Natural killer cell treated with Interleukin-12 subunit alpha and Interleukin-12 subunit beta and Interleukin-15 and Interleukin-18, amount 100 ng/mL, for 72 hours (primary cell): ENCODE measurements around the gene FBXO42. TPM values are rescaled to one million over a fixed set of nuclear protein-coding genes. Genes with fewer than 3 reads are reported as not detected.
"Not testable (repeated sequence)": the region's sequence is repeated elsewhere in the genome, so short reads cannot be mapped to it uniquely, and the experiment has no call there.

Source experiments
- ATAC-seq, 2 donors: fragments of 150-1000 bp; cut with Tn5 transposase in 1 of 2; sonication (Bioruptor Pico), chemical (Tn5 transposase) in 1 of 2; 2 replicates each; pipeline ENCODE4 v1.10.0; 2021
- DNase-seq: peaks from one replicate; pipeline ENCODE4 v3.0.0; 2022; ENCODE audit warnings: low spot score
- H3K27ac Mint-ChIP-seq, 2 donors: 1 replicate in 1 of 2; 2 replicates in 1 of 2; pipeline ENCODE4 v1.8.0; 2022; ENCODE audit warnings: mixed read lengths in 2 of 2, mild to moderate bottlenecking in 1 of 2, moderate library complexity in 1 of 2
- H3K27me3 Mint-ChIP-seq, 2 donors: 1 replicate in 1 of 2; 2 replicates in 1 of 2; pipeline ENCODE4 v1.8.0; 2022; ENCODE audit warnings: mixed read lengths in 2 of 2
- H3K36me3 Mint-ChIP-seq: one replicate; pipeline ENCODE4 v1.8.0; 2022; ENCODE audit warnings: mixed read lengths
- H3K4me1 Mint-ChIP-seq, 2 donors: 1 replicate in 1 of 2; 2 replicates in 1 of 2; pipeline ENCODE4 v1.8.0; 2022; ENCODE audit warnings: low read depth in 2 of 2, mixed read lengths in 2 of 2, mild to moderate bottlenecking in 1 of 2
- H3K4me3 Mint-ChIP-seq: one replicate; pipeline ENCODE4 v1.8.0; 2022; ENCODE audit warnings: mixed read lengths
- H3K9me3 Mint-ChIP-seq: 2 replicates; pipeline ENCODE4 v1.8.0; 2022; ENCODE audit warnings: mixed read lengths
- total RNA-seq, 2 donors: library from RNA; stranded (reverse); gene quantifications; one replicate each; pipeline ENCODE4 v1.2.3, GENCODE V29; 2022

The FBXO42 gene
- total RNA-seq, 2 donors from 2014 or later, result 27.9 to 34.9 TPM

DNA sequence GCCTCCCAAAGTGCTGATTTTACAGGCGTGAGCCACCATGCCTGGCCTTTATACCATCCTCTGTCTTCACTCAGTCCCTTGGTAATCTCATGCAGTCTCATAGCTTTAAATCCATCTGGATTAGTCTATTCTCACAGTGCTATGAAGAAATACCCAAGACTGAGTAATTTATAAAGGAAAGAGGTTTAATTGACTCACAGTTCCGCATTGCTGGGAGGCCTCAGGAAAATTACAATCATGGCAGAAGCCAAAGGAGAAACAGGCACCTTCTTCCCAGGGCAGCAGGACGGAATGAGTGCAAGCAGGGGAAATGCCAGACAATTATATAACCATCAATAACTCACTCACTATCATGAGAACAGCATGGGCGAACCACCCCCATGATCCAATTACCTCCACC is 66.2 kb downstream of the FBXO42 start:
- no peak for DNase-seq
- no peak overlapping the region for H3K27ac Mint-ChIP-seq

DNA sequence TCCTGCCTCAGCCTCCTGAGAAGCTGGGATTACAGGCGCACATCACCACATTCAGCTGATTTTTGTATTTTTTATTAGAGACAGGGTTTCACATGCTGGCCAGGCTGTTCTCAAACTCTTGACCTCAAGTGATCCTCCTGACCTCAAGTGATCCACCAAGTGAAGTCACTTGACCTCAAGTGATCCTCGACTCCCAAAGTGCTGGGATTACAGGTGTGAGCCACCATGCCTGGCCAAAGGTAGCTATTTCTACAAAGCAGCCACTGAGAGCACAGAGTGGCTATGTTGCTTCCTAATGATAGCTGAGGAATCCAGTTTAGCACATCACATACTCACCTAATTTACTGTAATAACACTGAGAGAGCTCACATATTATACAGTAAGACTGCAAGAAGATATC is 70.5 kb downstream of the FBXO42 start:
- DNase-seq (no peak), ATAC-seq (no peak)
- Mint-ChIP-seq H3K9me3 (no peaks in the 10 kb centered on the region), H3K4me3 (no peak overlapping the region), H3K27me3 (no peaks in the 10 kb centered on the region), H3K4me1 (peaks cover 3 to 6% of the 10 kb centered on the region in 2 donors), H3K36me3 (no peaks in the 10 kb centered on the region), H3K27ac (no peak overlapping the region)

More for the DNA sequence above, 66.2 kb downstream of the FBXO42 start:
- Mint-ChIP-seq H3K4me3 (no peak overlapping the region), H3K9me3 (no peaks in the 10 kb centered on the region), H3K4me1 (peaks cover 5 to 9% of the 10 kb centered on the region in 2 donors), H3K36me3 (no peaks in the 10 kb centered on the region), H3K27me3 (no peaks in the 10 kb centered on the region)
- no peak for ATAC-seq

GRCh38 chr1:16279186-16279585 is 73.1 kb downstream of the FBXO42 start:
- ATAC-seq (no peak), DNase-seq (no peak)
- peaks cover under 1 to 13% of the 10 kb centered on the region in 2 donors for H3K4me1 Mint-ChIP-seq
- no peaks in the 10 kb centered on the region for H3K9me3 Mint-ChIP-seq
- no peak overlapping the region for H3K4me3 Mint-ChIP-seq
- no peaks in the 10 kb centered on the region for H3K27me3 Mint-ChIP-seq
- H3K27ac Mint-ChIP-seq, result no peak overlapping the region
- no peaks in the 10 kb centered on the region for H3K36me3 Mint-ChIP-seq

DNA sequence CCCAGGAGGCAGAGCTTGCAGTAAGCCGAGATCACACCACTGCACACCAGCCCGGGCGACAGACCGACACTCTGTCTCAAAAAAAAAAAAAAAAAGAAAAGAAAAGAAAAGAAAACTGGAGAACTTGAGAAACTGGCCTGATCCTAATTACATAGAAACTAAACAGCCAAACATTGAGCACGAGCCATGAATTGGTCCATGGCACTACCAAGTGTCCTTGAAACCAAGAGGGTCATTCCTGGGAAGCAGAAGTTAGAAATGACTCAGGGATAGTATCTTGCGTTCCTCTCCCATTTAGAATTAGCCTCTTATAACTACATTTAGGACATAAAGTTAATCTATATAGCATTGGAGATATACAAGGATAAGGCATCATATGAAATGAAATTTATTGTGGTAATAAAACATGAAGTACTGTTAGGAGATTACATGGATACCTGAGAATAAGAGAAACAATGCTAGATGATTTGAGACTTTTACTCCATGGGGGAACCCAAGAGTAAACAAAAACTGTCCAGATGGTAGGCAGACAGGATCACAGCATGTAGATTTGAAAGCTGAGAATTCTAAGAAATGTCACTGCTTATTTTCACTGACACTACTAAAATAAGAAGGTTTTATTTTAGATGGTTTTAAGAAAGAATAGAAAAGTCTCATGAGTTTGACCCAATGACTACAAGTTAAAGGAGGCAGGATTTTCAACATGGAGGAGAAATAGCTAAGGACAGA is 75.8 kb downstream of the FBXO42 start:
- H3K4me3 Mint-ChIP-seq, result no peak overlapping the region
- DNase-seq, result no peak
- H3K36me3 Mint-ChIP-seq, result no peaks in the 10 kb centered on the region
- H3K9me3 Mint-ChIP-seq, result no peaks in the 10 kb centered on the region
- H3K4me1 Mint-ChIP-seq, result peaks cover 2 to 14% of the 10 kb centered on the region in 2 donors
- ATAC-seq, result no peak
- H3K27ac Mint-ChIP-seq, result no peak overlapping the region
- H3K27me3 Mint-ChIP-seq, result no peaks in the 10 kb centered on the region

- Mint-ChIP-seq H3K4me3 (no peak overlapping the region), H3K9me3 (no peaks in the 10 kb centered on the region), H3K27ac (no peak overlapping the region), H3K36me3 (no peaks in the 10 kb centered on the region), H3K27me3 (no peaks in the 10 kb centered on the region), H3K4me1 (peaks cover 8 to 19% of the 10 kb centered on the region in 2 donors)
- no peak for DNase-seq
- no peak for ATAC-seq
These were observed 76.7 kb downstream of the FBXO42 start for GRCh38 chr1:16275591-16275990.

GRCh38 chr1:16267690-16268180 is 84.5 kb downstream of the FBXO42 start:
- Mint-ChIP-seq H3K4me3 (no peak overlapping the region), H3K9me3 (no peaks in the 10 kb centered on the region), H3K36me3 (no peaks in the 10 kb centered on the region), H3K27ac (peak overlapping the region in 1 of 2 donors; percentile 9), H3K4me1 (peaks cover 21 to 31% of the 10 kb centered on the region in 2 donors), H3K27me3 (no peaks in the 10 kb centered on the region)
- ATAC-seq (no peak), DNase-seq (no peak)

DNA sequence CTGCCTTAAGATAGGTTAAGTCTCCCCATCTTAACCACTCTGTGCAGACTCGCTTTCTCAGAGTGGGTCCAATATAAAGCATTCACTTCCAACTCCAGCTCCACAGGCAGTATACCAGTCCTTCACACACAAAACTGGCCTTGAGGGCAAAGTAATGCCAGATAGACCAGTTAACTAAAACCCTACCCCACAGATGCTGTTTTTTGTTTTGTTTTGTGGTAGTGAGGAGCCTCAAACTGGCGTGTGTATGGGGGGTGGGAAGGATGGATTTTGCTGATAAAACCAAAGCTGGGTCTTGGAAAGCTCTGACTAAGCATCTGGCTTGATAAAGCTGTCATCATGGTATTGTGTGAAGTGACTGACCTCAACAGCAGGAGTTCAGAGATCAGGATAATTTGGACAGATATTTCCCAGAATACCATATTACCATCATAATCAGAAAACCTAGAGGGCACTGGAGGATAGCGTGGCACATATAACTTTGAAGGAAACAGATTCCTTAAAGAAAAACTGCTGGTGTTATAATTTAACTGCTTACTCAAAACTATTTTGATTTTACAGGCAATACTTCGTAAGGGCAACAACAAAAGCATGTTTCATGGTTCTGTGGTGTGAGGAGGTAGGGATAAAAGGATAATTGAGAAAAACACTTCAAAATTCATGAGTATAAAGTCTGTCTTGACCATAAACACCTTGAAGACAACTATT is 85.7 kb downstream of the FBXO42 start:
- ATAC-seq, result no peak
- Mint-ChIP-seq H3K36me3 (no peaks in the 10 kb centered on the region), H3K27ac (no peak overlapping the region), H3K27me3 (no peaks in the 10 kb centered on the region), H3K9me3 (no peaks in the 10 kb centered on the region), H3K4me3 (no peak overlapping the region), H3K4me1 (peaks cover 20 to 29% of the 10 kb centered on the region in 2 donors)
- DNase-seq, result no peak

DNA sequence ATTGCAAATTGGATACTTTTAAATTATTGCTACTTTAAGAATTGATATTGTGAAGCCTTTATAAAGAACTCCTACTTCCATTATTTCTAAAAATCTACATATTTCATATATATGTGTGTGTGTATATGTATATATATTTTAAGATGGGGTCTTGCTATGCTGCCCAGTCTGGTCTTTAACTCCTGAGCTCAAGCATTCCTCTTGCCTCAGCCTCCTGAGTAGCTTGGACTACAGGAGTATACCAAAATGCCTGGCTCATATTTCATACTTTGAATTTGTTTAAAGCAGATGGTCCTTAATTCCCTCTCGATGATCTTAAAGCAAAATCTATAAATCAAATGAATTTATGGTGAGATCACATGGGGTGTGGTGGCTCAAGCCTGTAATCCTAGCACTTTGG is 90.2 kb downstream of the FBXO42 start:
- no peak overlapping the region for H3K27ac Mint-ChIP-seq
- DNase-seq, result no peak
- H3K4me1 Mint-ChIP-seq, result peaks cover 9 to 11% of the 10 kb centered on the region in 2 donors
- no peaks in the 10 kb centered on the region for H3K36me3 Mint-ChIP-seq
- no peaks in the 10 kb centered on the region for H3K27me3 Mint-ChIP-seq
- H3K9me3 Mint-ChIP-seq, result no peaks in the 10 kb centered on the region
- ATAC-seq, result no peak
- H3K4me3 Mint-ChIP-seq, result no peak overlapping the region

DNA sequence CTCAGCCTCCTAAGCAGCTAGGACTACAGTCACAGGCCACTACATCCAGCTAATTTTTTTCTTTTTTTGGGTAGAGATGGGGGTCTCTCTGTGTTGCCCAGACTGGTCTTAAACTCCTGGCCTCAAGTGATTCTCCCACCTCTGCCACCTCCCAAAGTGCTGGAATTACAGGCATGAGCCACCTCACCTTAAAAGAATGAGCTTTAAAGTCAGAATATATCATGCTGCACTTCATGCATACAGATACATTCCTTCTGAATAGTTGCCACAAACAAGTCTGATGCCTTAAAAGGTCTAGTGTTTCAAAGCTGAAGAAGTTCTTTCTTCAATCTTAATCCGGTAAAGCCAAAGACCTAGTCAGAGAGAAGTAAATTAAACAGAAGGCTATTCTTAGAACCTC is 91.5 kb downstream of the FBXO42 start:
- Mint-ChIP-seq H3K4me1 (peaks cover 5% of the 10 kb centered on the region in 2 donors), H3K9me3 (no peaks in the 10 kb centered on the region), H3K27me3 (no peaks in the 10 kb centered on the region), H3K27ac (no peak overlapping the region), H3K4me3 (no peak overlapping the region), H3K36me3 (no peaks in the 10 kb centered on the region)
- no peak for ATAC-seq
- no peak for DNase-seq

DNA sequence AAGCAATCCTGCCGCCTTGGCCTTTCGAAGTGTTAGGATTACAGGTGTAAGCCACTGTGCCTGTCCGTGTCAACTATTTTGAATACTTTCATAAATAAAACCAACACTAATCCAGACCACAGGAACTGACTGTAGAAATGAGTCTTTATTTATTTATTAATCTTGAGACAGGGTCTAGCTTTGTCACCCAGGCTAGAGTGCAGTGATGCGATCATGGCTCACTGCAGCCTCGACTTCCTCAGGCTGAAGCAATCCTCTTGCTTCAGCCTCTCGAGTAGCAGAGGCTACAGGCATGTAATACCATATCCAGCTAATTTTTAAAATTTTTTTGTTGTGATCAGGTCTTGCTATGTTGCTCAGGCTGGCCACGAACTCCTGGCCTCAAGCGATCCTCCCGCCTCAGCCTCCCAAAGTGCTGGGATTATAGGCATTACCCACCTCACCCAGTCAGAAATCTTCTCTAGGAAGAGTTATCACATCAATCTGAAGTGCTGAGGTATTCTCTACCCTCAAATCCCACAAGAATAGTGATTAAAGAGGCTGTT is 93.6 kb downstream of the FBXO42 start:
- no peak overlapping the region for H3K27ac Mint-ChIP-seq
- no peak overlapping the region for H3K4me3 Mint-ChIP-seq
- H3K27me3 Mint-ChIP-seq, result no peaks in the 10 kb centered on the region
- H3K36me3 Mint-ChIP-seq, result no peaks in the 10 kb centered on the region
- H3K9me3 Mint-ChIP-seq, result no peaks in the 10 kb centered on the region
- no peak for ATAC-seq
- H3K4me1 Mint-ChIP-seq, result no peaks in the 10 kb centered on the region
- DNase-seq, result no peak

DNA sequence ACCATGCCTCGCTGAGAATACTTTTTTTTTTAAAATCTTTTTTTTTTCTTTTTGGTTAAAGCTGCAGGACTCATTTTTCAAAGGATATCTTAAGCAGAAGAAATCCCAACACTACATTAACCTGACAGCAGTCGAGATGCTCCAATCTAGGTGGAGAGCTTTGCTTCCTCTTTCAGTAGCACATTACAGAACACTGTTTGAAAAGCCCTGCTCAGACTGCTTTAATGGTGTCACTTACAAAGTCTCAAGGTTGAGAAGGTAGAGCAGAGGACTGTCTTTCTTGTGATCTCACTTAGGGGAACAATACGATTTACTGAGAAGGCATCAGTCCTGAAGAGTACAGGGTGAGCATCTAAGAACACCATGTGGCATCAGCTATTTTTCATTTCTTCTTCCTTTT is 94.3 kb downstream of the FBXO42 start:
- no peaks in the 10 kb centered on the region for H3K4me1 Mint-ChIP-seq
- H3K27ac Mint-ChIP-seq, result no peak overlapping the region

DNA sequence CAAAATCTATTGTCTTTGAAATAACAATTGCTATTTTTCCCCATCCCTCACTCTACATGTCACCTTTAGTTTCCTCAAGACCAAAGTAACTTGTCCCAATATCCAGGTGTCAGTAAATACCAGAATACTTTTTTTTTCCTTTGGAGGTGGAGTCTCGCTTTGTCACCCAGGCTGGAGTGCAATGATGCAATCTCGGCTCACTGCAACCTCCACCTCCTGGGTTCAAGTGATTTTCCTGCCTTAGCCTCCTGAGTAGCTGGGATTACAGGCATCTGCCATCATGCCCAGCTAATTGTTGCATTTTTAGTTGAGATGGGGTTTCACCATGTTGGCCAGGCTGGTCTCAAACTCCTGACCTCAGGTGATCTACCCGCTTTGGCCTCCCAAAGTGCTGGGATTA is 94.7 kb downstream of the FBXO42 start:
- not testable (repeated sequence) for H3K4me3 Mint-ChIP-seq, H3K36me3 Mint-ChIP-seq, H3K4me1 Mint-ChIP-seq, ATAC-seq, H3K9me3 Mint-ChIP-seq, DNase-seq, H3K27ac Mint-ChIP-seq, H3K27me3 Mint-ChIP-seq

More for the DNA sequence above, 94.3 kb downstream of the FBXO42 start:
- Mint-ChIP-seq H3K4me3 (no peak overlapping the region), H3K27me3 (no peaks in the 10 kb centered on the region), H3K9me3 (no peaks in the 10 kb centered on the region), H3K36me3 (no peaks in the 10 kb centered on the region)
- ATAC-seq (no peak), DNase-seq (no peak)

- Mint-ChIP-seq H3K4me3 (no peak overlapping the region), H3K4me1 (no peaks in the 10 kb centered on the region), H3K9me3 (no peaks in the 10 kb centered on the region), H3K27ac (no peak overlapping the region), H3K36me3 (no peaks in the 10 kb centered on the region), H3K27me3 (no peaks in the 10 kb centered on the region)
- ATAC-seq (no peak), DNase-seq (no peak)
These were observed 95.8 kb downstream of the FBXO42 start for GRCh38 chr1:16256478-16256877.

DNA sequence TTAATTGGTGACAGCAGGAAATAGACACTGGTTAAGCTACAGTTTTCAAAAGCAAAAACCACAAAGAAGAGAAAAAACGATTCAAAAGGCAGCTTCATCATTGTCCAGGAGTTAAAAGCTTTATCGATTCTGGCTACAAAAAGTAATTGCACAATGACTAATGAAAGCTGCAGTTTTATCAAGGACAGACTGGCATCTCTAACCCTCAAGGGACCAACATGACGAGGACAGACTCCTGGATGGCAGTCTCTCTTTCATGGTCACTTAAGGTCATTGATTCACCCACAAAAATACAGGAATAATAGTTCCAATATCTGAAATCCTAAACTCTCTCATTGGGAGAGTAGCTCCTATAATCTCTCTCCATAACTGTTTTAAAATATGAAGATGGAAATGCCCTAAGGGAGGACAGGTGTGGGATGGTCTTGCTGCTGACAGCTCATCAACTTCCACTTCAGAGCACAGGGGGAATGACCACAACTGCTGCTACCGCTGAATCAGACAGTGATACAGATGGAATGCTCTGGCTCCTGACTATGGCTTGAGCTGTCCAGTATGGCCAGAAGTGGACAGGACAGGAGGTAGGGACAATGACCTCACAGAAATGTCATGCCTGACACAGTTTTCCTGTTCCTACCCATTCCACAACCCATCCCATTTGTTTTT is 97.9 kb downstream of the FBXO42 start:
- Mint-ChIP-seq H3K4me3 (no peak overlapping the region), H3K4me1 (peaks cover 0 to 5% of the 10 kb centered on the region in 2 donors), H3K9me3 (no peaks in the 10 kb centered on the region), H3K27ac (peak overlapping the region in 1 of 2 donors; percentile 33), H3K36me3 (no peaks in the 10 kb centered on the region), H3K27me3 (no peaks in the 10 kb centered on the region)
- DNase-seq (no peak), ATAC-seq (no peak)
